PC-3 (cell line): ENCODE results near the gene CD22. TPM values are rescaled to one million over a fixed set of nuclear protein-coding genes. Genes with fewer than 3 reads are reported as not detected.

Source experiments
- ATAC-seq: fragments of 200-7000 bp; cut with Tn5 transposase; 2 replicates; pipeline ENCODE4 v1.9.1; 2020; ENCODE audit warnings: mild to moderate bottlenecking, moderate library complexity
- BruUV-seq: library from RNA; stranded (reverse); fragments of 400-500 nt; replicated peaks from 2 replicates; lab custom pipeline; 2021; lab: Mats Ljungman, UMichigan
- CTCF ChIA-PET: fragments of 300-600 bp; sonication (Branson Sonifier 250); formaldehyde crosslinking; loops from one replicate; lab custom pipeline; 2022; ENCODE audit warnings: antibody characterized with exemption; lab: Charles Lee
- POLR2A ChIA-PET: fragments of 300-600 bp; sonication (Branson Sonifier 250); formaldehyde crosslinking; loops from one replicate; lab custom pipeline; 2022; ENCODE audit warnings: antibody characterized with exemption; ENCODE audit not compliant: unreplicated experiment; lab: Charles Lee
- DNase-seq: peaks from one replicate; pipeline ENCODE4 v3.0.0-alpha.2; 2015
- H2AFZ ChIP-seq: fragments of 300-600 bp; sonication (generic); 2 replicates; pipeline ENCODE4 v1.6.0; 2016; ENCODE audit warnings: antibody characterized with exemption, low read length
- H3F3A ChIP-seq: fragments of 300-600 bp; sonication (generic); one replicate; pipeline ENCODE4 v1.6.0; 2017; ENCODE audit warnings: antibody characterized with exemption, low read length, control low read depth, mild to moderate bottlenecking; ENCODE audit not compliant: unreplicated experiment
- H3K27ac ChIP-seq: fragments of 300-600 bp; sonication (generic); 2 replicates; pipeline ENCODE4 v1.5.1; 2016; ENCODE audit warnings: mild to moderate bottlenecking, low read length
- H3K27me3 ChIP-seq: fragments of 300-600 bp; sonication (generic); 2 replicates; pipeline ENCODE4 v1.6.1; 2016; ENCODE audit warnings: low read length, mixed read lengths
- H3K36me3 ChIP-seq: fragments of 300-600 bp; sonication (generic); 2 replicates; pipeline ENCODE4 v1.6.1; 2016; ENCODE audit warnings: low read depth, mixed run types, low read length, mixed read lengths
- H3K4me1 ChIP-seq: fragments of 300-600 bp; sonication (generic); 2 replicates; pipeline ENCODE4 v1.5.1; 2016; ENCODE audit warnings: low read length; ENCODE audit not compliant: insufficient read depth
- H3K4me2 ChIP-seq: fragments of 300-600 bp; sonication (generic); 2 replicates; pipeline ENCODE4 v1.6.0; 2016; ENCODE audit warnings: low read length
- H3K4me3 ChIP-seq: fragments of 300-600 bp; sonication (generic); 2 replicates; pipeline ENCODE4 v1.5.1; 2016; ENCODE audit warnings: mild to moderate bottlenecking, low read length, mixed read lengths
- H3K79me2 ChIP-seq: fragments of 300-600 bp; sonication (generic); 2 replicates; pipeline ENCODE4 v1.6.1; 2017; ENCODE audit warnings: low read length, mixed read lengths
- H3K9ac ChIP-seq: fragments of 300-600 bp; sonication (generic); 2 replicates; pipeline ENCODE4 v1.6.0; 2016; ENCODE audit warnings: mild to moderate bottlenecking, low read length
- H3K9me2 ChIP-seq: fragments of 300-600 bp; sonication (generic); replicated peaks from 2 replicates; pipeline ENCODE4 v1.6.1; 2016; ENCODE audit warnings: mixed run types, low read length, mixed read lengths
- H3K9me3 ChIP-seq: fragments of 300-600 bp; sonication (generic); 2 replicates; pipeline ENCODE4 v1.6.1; 2016; ENCODE audit warnings: low read length, mixed read lengths
- H4K20me1 ChIP-seq: fragments of 300-600 bp; sonication (generic); 2 replicates; pipeline ENCODE4 v1.6.1; 2016; ENCODE audit warnings: low read length, mixed read lengths
- CTCF ChIP-seq: fragments of 300-600 bp; sonication (generic); conservative IDR thresholded peaks from 2 replicates; pipeline ENCODE4 v1.5.1; 2017; ENCODE audit warnings: antibody characterized with exemption, low read depth, mild to moderate bottlenecking, low read length
- EZH2 ChIP-seq: fragments of 300-600 bp; sonication (generic); IDR thresholded peaks from one replicate; pipeline ENCODE4 v1.6.1; 2017; ENCODE audit warnings: antibody characterized with exemption, mild to moderate bottlenecking, low read length; ENCODE audit not compliant: unreplicated experiment
- EZH2phosphoT487 ChIP-seq: fragments of 300-600 bp; sonication (generic); IDR thresholded peaks from 2 replicates; pipeline ENCODE4 v1.6.1; 2018; ENCODE audit warnings: mild to moderate bottlenecking, antibody characterized with exemption, low read length, borderline replicate concordance
- intact Hi-C: fragments of 100-400 bp; cut with micrococcal nuclease; formaldehyde crosslinking; loops from 2 replicates; pipeline ENCODE4 v1.9.0; 2023
- total RNA-seq: library from RNA; depleted of rRNA; stranded (reverse); fragments of >200 nt; gene quantifications from 2 replicates; pipeline ENCODE4 v1.2.3, GENCODE V29; 2014

CD22 gene
- total RNA-seq, 1 experiment from 2014 or later, result 0.07 TPM

GRCh38 chr19:35313587-35313986 is 15.4 kb upstream of the CD22 start:
- DNase-seq (peak; percentile 54), ATAC-seq (no peak)
- no peaks in the 10 kb centered on the region for H3F3A ChIP-seq
- TF ChIP-seq EZH2 (no peak), CTCF (no peak), EZH2phosphoT487 (no peak)
- peaks cover 3% of the 10 kb centered on the region for H3K4me1 ChIP-seq
- H3K27me3 ChIP-seq, result no peaks in the 10 kb centered on the region
- no peak overlapping the region for H3K4me3 ChIP-seq
- ChIA-PET CTCF (no interaction called here), POLR2A (interaction anchor here (0.7 kb wide), 1 partner anchor 250 kb away, joined by 3 read pairs; no protein-coding TSS in a partner anchor)
- H3K4me2 ChIP-seq, result no peak overlapping the region
- H3K27ac ChIP-seq, result no peak overlapping the region
- no peaks in the 10 kb centered on the region for H3K36me3 ChIP-seq
- no peaks in the 10 kb centered on the region for H3K9me2 ChIP-seq
- BruUV-seq, result no TSS peak
- intact Hi-C loops, result no loop called here
- no peak overlapping the region for H2AFZ ChIP-seq
- no peaks in the 10 kb centered on the region for H3K79me2 ChIP-seq
- no peaks in the 10 kb centered on the region for H4K20me1 ChIP-seq
- H3K9me3 ChIP-seq, result no peaks in the 10 kb centered on the region
- H3K9ac ChIP-seq, result no peak overlapping the region

- POLR2A ChIA-PET, result interaction anchor here (0.7 kb wide), 1 partner anchor 250 kb away, joined by 3 read pairs; no protein-coding TSS in a partner anchor
- no peak overlapping the region for H3K27ac ChIP-seq
- H3F3A ChIP-seq, result no peaks in the 10 kb centered on the region
- H3K4me2 ChIP-seq, result no peak overlapping the region
- H3K9me3 ChIP-seq, result no peaks in the 10 kb centered on the region
- no peak overlapping the region for H3K4me3 ChIP-seq
- H3K4me1 ChIP-seq, result peaks cover 7% of the 10 kb centered on the region
- no peaks in the 10 kb centered on the region for H3K27me3 ChIP-seq
- H3K9ac ChIP-seq, result no peak overlapping the region
- BruUV-seq, result no TSS peak
- no peak for TF ChIP-seq CTCF
- TF ChIP-seq EZH2, result no peak
- no peak for TF ChIP-seq EZH2phosphoT487
- no peak overlapping the region for H2AFZ ChIP-seq
- ATAC-seq (no peak), DNase-seq (no peak)
- CTCF ChIA-PET, result no interaction called here
- no peaks in the 10 kb centered on the region for H3K9me2 ChIP-seq
- H3K79me2 ChIP-seq, result no peaks in the 10 kb centered on the region
- intact Hi-C loops, result no loop called here
- H4K20me1 ChIP-seq, result no peaks in the 10 kb centered on the region
- H3K36me3 ChIP-seq, result no peaks in the 10 kb centered on the region
These were observed 15.0 kb upstream of the CD22 start for GRCh38 chr19:35314031-35314430.

DNA sequence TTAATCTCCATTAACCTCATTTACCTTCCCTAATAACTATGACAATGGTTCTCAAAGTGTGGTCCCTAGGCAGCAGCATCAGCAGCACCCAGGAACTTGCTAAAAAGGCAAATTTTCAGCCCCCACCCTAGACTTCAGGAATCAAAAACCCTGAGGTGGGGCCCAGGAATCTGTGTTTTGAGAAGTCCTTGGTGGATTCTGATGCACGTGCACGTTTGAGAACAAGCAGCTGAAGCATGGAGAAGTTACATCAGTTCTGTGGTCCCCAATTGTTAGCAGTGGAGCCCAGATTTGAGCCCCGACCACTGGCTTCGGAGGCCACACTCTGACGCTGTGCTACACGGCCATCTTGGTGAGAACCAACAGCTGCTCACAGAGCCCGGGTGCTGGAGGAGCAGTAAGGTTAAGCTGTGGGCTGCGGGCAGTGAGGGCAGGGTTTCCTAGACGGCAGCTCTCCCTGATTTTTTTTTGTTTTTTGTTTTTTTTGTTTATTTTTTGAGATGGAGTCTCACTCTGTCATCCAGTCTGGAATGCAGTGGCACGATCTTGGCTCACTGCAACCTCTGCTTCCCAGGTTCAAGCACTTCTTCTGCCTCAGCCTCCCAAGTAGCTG is 14.0 kb upstream of the CD22 start:
- no peaks in the 10 kb centered on the region for H3K9me3 ChIP-seq
- no peak overlapping the region for H3K9ac ChIP-seq
- H3K4me2 ChIP-seq, result no peak overlapping the region
- H3F3A ChIP-seq, result no peaks in the 10 kb centered on the region
- no peaks in the 10 kb centered on the region for H3K9me2 ChIP-seq
- no peaks in the 10 kb centered on the region for H3K27me3 ChIP-seq
- H4K20me1 ChIP-seq, result no peaks in the 10 kb centered on the region
- intact Hi-C loops, result no loop called here
- no peaks in the 10 kb centered on the region for H3K79me2 ChIP-seq
- ChIA-PET POLR2A (no interaction called here), CTCF (no interaction called here)
- no peak overlapping the region for H3K4me3 ChIP-seq
- no peak for TF ChIP-seq EZH2
- no peak for TF ChIP-seq CTCF
- no peak for TF ChIP-seq EZH2phosphoT487
- H3K36me3 ChIP-seq, result no peaks in the 10 kb centered on the region
- no peak for ATAC-seq
- H3K27ac ChIP-seq, result no peak overlapping the region
- BruUV-seq, result no TSS peak
- no peak overlapping the region for H2AFZ ChIP-seq
- DNase-seq, result no peak
- H3K4me1 ChIP-seq, result peaks cover 13% of the 10 kb centered on the region
